Karpas-422 (cell line): ENCODE data around the gene C17orf67. TPM values are rescaled to one million over a fixed set of nuclear protein-coding genes. Genes with fewer than 3 reads are reported as not detected.
"Not testable (repeated sequence)": the region's sequence is repeated elsewhere in the genome, so short reads cannot be mapped to it uniquely, and the experiment has no call there.

Experiments
- DNase-seq: peaks from one replicate; pipeline ENCODE4 v3.0.0-alpha.2; 2015
- H2AFZ ChIP-seq: fragments of 200-600 bp; sonication (generic); 2 replicates; pipeline ENCODE4 v1.6.1; 2014; ENCODE audit warnings: antibody characterized with exemption, low read length, mixed read lengths
- H3K27ac ChIP-seq: fragments of 200-600 bp; sonication (generic); 2 replicates; pipeline ENCODE4 v1.5.1; 2014; ENCODE audit warnings: mild to moderate bottlenecking, low read length, moderate library complexity
- H3K27me3 ChIP-seq: fragments of 200-600 bp; sonication (generic); 2 replicates; pipeline ENCODE4 v1.6.1; 2014; ENCODE audit warnings: low read length, mixed read lengths
- H3K36me3 ChIP-seq: fragments of 200-600 bp; sonication (generic); 2 replicates; pipeline ENCODE4 v1.6.1; 2014; ENCODE audit warnings: low read length, mixed read lengths; ENCODE audit not compliant: insufficient read depth
- H3K4me1 ChIP-seq: fragments of 200-600 bp; sonication (generic); 2 replicates; pipeline ENCODE4 v1.6.1; 2014; ENCODE audit warnings: mild to moderate bottlenecking, low read length, mixed read lengths
- H3K4me2 ChIP-seq: fragments of 200-600 bp; sonication (generic); 2 replicates; pipeline ENCODE4 v1.6.1; 2014; ENCODE audit warnings: low read length, low read depth, mild to moderate bottlenecking; ENCODE audit not compliant: poor library complexity, severe bottlenecking
- H3K4me3 ChIP-seq: fragments of 200-600 bp; sonication (generic); 2 replicates; pipeline ENCODE4 v1.5.1; 2014; ENCODE audit warnings: mild to moderate bottlenecking, antibody characterized with exemption, low read length, mixed read lengths
- H3K79me2 ChIP-seq: fragments of 200-600 bp; sonication (generic); 2 replicates; pipeline ENCODE4 v1.6.1; 2014; ENCODE audit warnings: mild to moderate bottlenecking, low read length, mixed read lengths
- H3K9ac ChIP-seq: fragments of 200-600 bp; sonication (generic); 2 replicates; pipeline ENCODE4 v1.6.0; 2014; ENCODE audit warnings: low read length
- H3K9me2 ChIP-seq: fragments of 200-600 bp; sonication (generic), shearing (Covaris generic); replicated peaks from 2 replicates; pipeline ENCODE4 v1.6.0; 2014; ENCODE audit warnings: mild to moderate bottlenecking, low read length, moderate library complexity; ENCODE audit not compliant: insufficient read depth
- H3K9me3 ChIP-seq: fragments of 300-700, 200-600 bp; sonication (generic); 2 replicates; pipeline ENCODE4 v1.6.1; 2014; ENCODE audit warnings: low read length, mixed read lengths
- H4K20me1 ChIP-seq: fragments of 200-600 bp; sonication (generic); 2 replicates; pipeline ENCODE4 v1.6.1; 2014; ENCODE audit warnings: mild to moderate bottlenecking, antibody characterized with exemption, low read length, low read depth; ENCODE audit not compliant: insufficient read depth
- total RNA-seq: library from RNA; depleted of rRNA; stranded (reverse); fragments of >200 nt; shearing (Covaris generic); gene quantifications from 2 replicates; pipeline ENCODE4 v1.2.3, GENCODE V29; 2014; ENCODE audit warnings: low replicate concordance

C17orf67 gene
- total RNA-seq, 1 experiment from 2014 or later: not detected

GRCh38 chr17:56757611-56758010, 76.1 kb downstream of the C17orf67 start:
- not testable (repeated sequence) for H4K20me1 ChIP-seq, H3K27me3 ChIP-seq, DNase-seq, H3K79me2 ChIP-seq, H2AFZ ChIP-seq, H3K9me2 ChIP-seq, H3K4me3 ChIP-seq, H3K4me1 ChIP-seq, H3K9ac ChIP-seq, H3K36me3 ChIP-seq, H3K27ac ChIP-seq, H3K4me2 ChIP-seq, H3K9me3 ChIP-seq

GRCh38 chr17:56756536-56756935, 77.2 kb downstream of the C17orf67 start:
- Histone ChIP-seq H3K27me3 (no peaks in the 10 kb centered on the region), H3K4me1 (no peaks in the 10 kb centered on the region), H3K9ac (no peak overlapping the region), H3K4me2 (no peak overlapping the region), H3K9me3 (no peaks in the 10 kb centered on the region), H4K20me1 (no peaks in the 10 kb centered on the region), H3K27ac (no peak overlapping the region), H3K4me3 (no peak overlapping the region), H2AFZ (no peak overlapping the region), H3K36me3 (no peaks in the 10 kb centered on the region), H3K9me2 (no peaks in the 10 kb centered on the region), H3K79me2 (no peaks in the 10 kb centered on the region)
- no peak for DNase-seq

- no peaks in the 10 kb centered on the region for H4K20me1 ChIP-seq
- no peak for DNase-seq
- H3K79me2 ChIP-seq: no peaks in the 10 kb centered on the region
- H3K9me2 ChIP-seq: no peaks in the 10 kb centered on the region
- H3K27ac ChIP-seq: no peak overlapping the region
- H3K4me3 ChIP-seq: no peak overlapping the region
- H3K36me3 ChIP-seq: no peaks in the 10 kb centered on the region
- H3K4me1 ChIP-seq: no peaks in the 10 kb centered on the region
- no peaks in the 10 kb centered on the region for H3K27me3 ChIP-seq
- H2AFZ ChIP-seq: no peak overlapping the region
- H3K9me3 ChIP-seq: no peaks in the 10 kb centered on the region
- H3K9ac ChIP-seq: no peak overlapping the region
- H3K4me2 ChIP-seq: no peak overlapping the region
Observed at GRCh38 chr17:56755310-56755709, 78.4 kb downstream of the C17orf67 start.

- no peak for DNase-seq
Observed at GRCh38 chr17:56754523-56755208, 79.1 kb downstream of the C17orf67 start.

GRCh38 chr17:56752263-56752836, 81.4 kb downstream of the C17orf67 start:
- Histone ChIP-seq H4K20me1 (no peaks in the 10 kb centered on the region), H3K9me2 (no peaks in the 10 kb centered on the region), H3K4me2 (no peak overlapping the region), H3K36me3 (no peaks in the 10 kb centered on the region), H3K9ac (no peak overlapping the region), H3K4me3 (no peak overlapping the region), H2AFZ (no peak overlapping the region), H3K27me3 (no peaks in the 10 kb centered on the region), H3K79me2 (no peaks in the 10 kb centered on the region), H3K4me1 (no peaks in the 10 kb centered on the region), H3K9me3 (no peaks in the 10 kb centered on the region), H3K27ac (no peak overlapping the region)
- DNase-seq: peak; percentile 50

More at GRCh38 chr17:56754523-56755208, 79.1 kb downstream of the C17orf67 start:
- Histone ChIP-seq H2AFZ (no peak overlapping the region), H3K9ac (no peak overlapping the region), H3K4me3 (no peak overlapping the region), H3K36me3 (no peaks in the 10 kb centered on the region), H4K20me1 (no peaks in the 10 kb centered on the region), H3K79me2 (no peaks in the 10 kb centered on the region), H3K4me2 (no peak overlapping the region), H3K4me1 (no peaks in the 10 kb centered on the region), H3K9me3 (no peaks in the 10 kb centered on the region), H3K27me3 (no peaks in the 10 kb centered on the region), H3K9me2 (no peaks in the 10 kb centered on the region), H3K27ac (no peak overlapping the region)

GRCh38 chr17:56751145-56751738, 82.5 kb downstream of the C17orf67 start:
- H3K27me3 ChIP-seq: no peaks in the 10 kb centered on the region
- no peak overlapping the region for H3K4me2 ChIP-seq
- no peak overlapping the region for H3K9ac ChIP-seq
- H4K20me1 ChIP-seq: no peaks in the 10 kb centered on the region
- H3K9me3 ChIP-seq: no peaks in the 10 kb centered on the region
- H3K4me3 ChIP-seq: no peak overlapping the region
- H3K36me3 ChIP-seq: no peaks in the 10 kb centered on the region
- no peak overlapping the region for H2AFZ ChIP-seq
- no peaks in the 10 kb centered on the region for H3K79me2 ChIP-seq
- no peaks in the 10 kb centered on the region for H3K4me1 ChIP-seq
- H3K27ac ChIP-seq: no peak overlapping the region
- DNase-seq: no peak
- no peaks in the 10 kb centered on the region for H3K9me2 ChIP-seq

GRCh38 chr17:56744721-56745120, 89.0 kb downstream of the C17orf67 start:
- Histone ChIP-seq H4K20me1 (no peaks in the 10 kb centered on the region), H3K36me3 (no peaks in the 10 kb centered on the region), H3K9me2 (no peaks in the 10 kb centered on the region), H3K9me3 (no peaks in the 10 kb centered on the region), H3K4me1 (peaks cover 6% of the 10 kb centered on the region; the same call in 1 of the 2 replicates), H3K4me3 (no peak overlapping the region), H3K27me3 (no peaks in the 10 kb centered on the region), H3K79me2 (no peaks in the 10 kb centered on the region), H3K9ac (no peak overlapping the region), H2AFZ (no peak overlapping the region), H3K27ac (no peak overlapping the region), H3K4me2 (no peak overlapping the region)
- no peak for DNase-seq

- Histone ChIP-seq H3K9ac (no peak overlapping the region), H2AFZ (no peak overlapping the region), H3K4me1 (peaks cover 6% of the 10 kb centered on the region; the same call in 1 of the 2 replicates), H3K9me2 (no peaks in the 10 kb centered on the region), H3K36me3 (no peaks in the 10 kb centered on the region), H3K27ac (no peak overlapping the region), H3K4me3 (no peak overlapping the region), H3K4me2 (no peak overlapping the region), H3K9me3 (no peaks in the 10 kb centered on the region), H3K79me2 (no peaks in the 10 kb centered on the region), H3K27me3 (no peaks in the 10 kb centered on the region), H4K20me1 (no peaks in the 10 kb centered on the region)
- DNase-seq: no peak
Observed at GRCh38 chr17:56742601-56743000, 91.1 kb downstream of the C17orf67 start.
